Gastrocnemius medialis (tissue), 4 donors: ENCODE data around the gene SPPL2A. TPM values are rescaled to one million over a fixed set of nuclear protein-coding genes. Genes with fewer than 3 reads are reported as not detected.

Experiments
- ATAC-seq, 2 donors: fragments of 150-250 bp; one replicate each; pipeline ENCODE4 v1.9.1; 2016
- DNase-seq, 2 donors: peaks; one replicate each; pipeline ENCODE4 v3.0.0-alpha.2; 2019
- H3K27ac ChIP-seq, 4 donors: fragments of 200-600 bp; sonication (generic); 1 replicate in 1 of 4; 2 replicates in 3 of 4; pipeline ENCODE4 v1.5.1; 2016 to 2018; ENCODE audit warnings: mild to moderate bottlenecking in 2 of 4, moderate library complexity in 1 of 4
- H3K27me3 ChIP-seq, 3 donors: fragments of 200-600 bp; sonication (generic) in 2 of 3; 1 replicate in 1 of 3; 2 replicates in 2 of 3; pipeline versions ENCODE4 v1.5.1 to v1.6.0; 2016 to 2019; ENCODE audit warnings: mild to moderate bottlenecking in 1 of 3, moderate library complexity in 1 of 3
- H3K36me3 ChIP-seq, 2 donors: fragments of 200-600 bp; sonication (generic) in 1 of 2; one replicate each; pipeline ENCODE4 v1.5.1; 2017 to 2018
- H3K4me1 ChIP-seq, 2 donors: fragments of 200-600 bp; sonication (generic) in 1 of 2; one replicate each; pipeline ENCODE4 v1.5.1; 2016 to 2017; ENCODE audit warnings: mild to moderate bottlenecking in 2 of 2
- H3K4me3 ChIP-seq, 4 donors: fragments of 200-600 bp; sonication (generic) in 3 of 4; 1 replicate in 1 of 4; 2 replicates in 3 of 4; pipeline ENCODE4 v1.5.1; 2016 to 2019; ENCODE audit warnings: mild to moderate bottlenecking in 2 of 4
- H3K9me3 ChIP-seq, 3 donors: fragments of 200-600 bp; sonication (generic) in 2 of 3; 1 replicate in 1 of 3; 2 replicates in 2 of 3; pipeline ENCODE4 v1.5.1; 2016 to 2019
- CTCF ChIP-seq, 5 experiments: fragments of 450-650 bp in 3 of 5; fragments of 200-600 bp in 2 of 5; sonication (generic) in 2 of 5; IDR thresholded peaks in 4 of 5; conservative IDR thresholded peaks in 1 of 5; 1 replicate in 4 of 5; 2 replicates in 1 of 5; pipeline ENCODE4 v1.5.1; 2016 to 2019; ENCODE audit warnings: antibody characterized with exemption in 5 of 5, mild to moderate bottlenecking in 3 of 5, moderate library complexity in 3 of 5
- POLR2A ChIP-seq, 2 donors: fragments of 450-650 bp; IDR thresholded peaks; one replicate each; pipeline ENCODE4 v1.6.1; 2017; ENCODE audit warnings: antibody characterized with exemption in 2 of 2, mild to moderate bottlenecking in 2 of 2, moderate library complexity in 2 of 2
- in situ Hi-C, 4 donors: fragments of 200-750 bp; cut with MboI; loops; one replicate each; pipeline versions ENCODE4 v1.15.0 to v1.8.0; 2017; ENCODE audit warnings: low sequenced_read_pairs in 4 of 4
- intact Hi-C: fragments of 100-400 bp; cut with DNase I; formaldehyde crosslinking; loops from one replicate; pipeline ENCODE4 v1.15.1; 2023; ENCODE audit warnings: low total_unique reads
- total RNA-seq, 4 donors: library from RNA; depleted of rRNA; stranded (reverse); fragments of >200 nt; gene quantifications; one replicate each; pipeline versions ENCODE4 v1.1.0 to v1.2.3, GENCODE V29; 2016

SPPL2A gene
- total RNA-seq, 4 donors from 2014 or later = 577 to 774 (median 620) TPM

- Histone ChIP-seq H3K36me3 (no peaks in the 10 kb centered on the region), H3K9me3 (no peaks in the 10 kb centered on the region), H3K4me3 (no peak overlapping the region), H3K27ac (peak overlapping the region; percentile 57 to 84 (median 82)), H3K27me3 (no peaks in the 10 kb centered on the region), H3K4me1 (peaks cover 17 to 21% of the 10 kb centered on the region in 2 donors)
- ATAC-seq (peak in 1 of 2 donors; percentile 35), DNase-seq (no peak)
- intact Hi-C loops (no loop called here), in situ Hi-C loops (no loop called here)
- TF ChIP-seq CTCF (IDR thresholded peaks at IDR 0.05 in 4 of 5, conservative IDR thresholded peaks at IDR 0.05 in 1 of 5) (no peak), POLR2A (IDR thresholded peaks at IDR 0.05) (no peak)
Measured at GRCh38 chr15:50786871-50787270, 21.4 kb upstream of the SPPL2A start.

- in situ Hi-C loops = no loop called here
- intact Hi-C loops = no loop called here
- ATAC-seq = no peak
Measured at GRCh38 chr15:50786438-50786837, 20.9 kb upstream of the SPPL2A start.

GRCh38 chr15:50783895-50784294 lies 18.4 kb upstream of the SPPL2A start:
- DNase-seq = no peak
- Histone ChIP-seq H3K27me3 (no peaks in the 10 kb centered on the region), H3K9me3 (no peaks in the 10 kb centered on the region), H3K4me3 (no peak overlapping the region), H3K36me3 (no peaks in the 10 kb centered on the region), H3K4me1 (peaks cover 24 to 25% of the 10 kb centered on the region in 2 donors), H3K27ac (peak overlapping the region; percentile 49 to 84 (median 70))
- in situ Hi-C loops = no loop called here
- no peak for ATAC-seq
- TF ChIP-seq CTCF (IDR thresholded peaks at IDR 0.05 in 4 of 5, conservative IDR thresholded peaks at IDR 0.05 in 1 of 5) = no peak
- TF ChIP-seq POLR2A (IDR thresholded peaks at IDR 0.05) = no peak
- intact Hi-C loops = no loop called here

More at GRCh38 chr15:50786438-50786837, 20.9 kb upstream of the SPPL2A start:
- no peak overlapping the region for H3K4me3 ChIP-seq
- no peak for DNase-seq
- no peaks in the 10 kb centered on the region for H3K9me3 ChIP-seq
- TF ChIP-seq POLR2A (IDR thresholded peaks at IDR 0.05) = no peak
- TF ChIP-seq CTCF (IDR thresholded peaks at IDR 0.05 in 4 of 5, conservative IDR thresholded peaks at IDR 0.05 in 1 of 5) = no peak
- H3K36me3 ChIP-seq = no peaks in the 10 kb centered on the region
- no peaks in the 10 kb centered on the region for H3K27me3 ChIP-seq
- H3K27ac ChIP-seq = peak overlapping the region; percentile 57 to 84 (median 82)
- peaks cover 19 to 23% of the 10 kb centered on the region in 2 donors for H3K4me1 ChIP-seq

GRCh38 chr15:50783411-50783810 lies 17.9 kb upstream of the SPPL2A start:
- no peak for ATAC-seq
- H3K27me3 ChIP-seq = no peaks in the 10 kb centered on the region
- in situ Hi-C loops (no loop called here), intact Hi-C loops (no loop called here)
- H3K36me3 ChIP-seq = no peaks in the 10 kb centered on the region
- DNase-seq = no peak
- H3K9me3 ChIP-seq = no peaks in the 10 kb centered on the region
- peak overlapping the region; percentile 49 to 84 (median 70) for H3K27ac ChIP-seq
- peaks cover 24 to 25% of the 10 kb centered on the region in 2 donors for H3K4me1 ChIP-seq
- H3K4me3 ChIP-seq = no peak overlapping the region
- TF ChIP-seq CTCF (IDR thresholded peaks at IDR 0.05 in 4 of 5, conservative IDR thresholded peaks at IDR 0.05 in 1 of 5) (no peak), POLR2A (IDR thresholded peaks at IDR 0.05) (no peak)

- in situ Hi-C loops = no loop called here
- Histone ChIP-seq H3K36me3 (no peaks in the 10 kb centered on the region), H3K4me3 (no peak overlapping the region), H3K4me1 (peaks cover 25 to 26% of the 10 kb centered on the region in 2 donors), H3K9me3 (no peaks in the 10 kb centered on the region), H3K27ac (peak overlapping the region; percentile 53 to 85 (median 82)), H3K27me3 (no peaks in the 10 kb centered on the region)
- peak in 1 of 2 donors; percentile 38 for DNase-seq
- peak; percentile 45 to 53 for ATAC-seq
- TF ChIP-seq POLR2A (IDR thresholded peaks at IDR 0.05) (no peak), CTCF (IDR thresholded peaks at IDR 0.05 in 4 of 5, conservative IDR thresholded peaks at IDR 0.05 in 1 of 5) (no peak)
- intact Hi-C loops = no loop called here
Measured at GRCh38 chr15:50778086-50778485, 12.6 kb upstream of the SPPL2A start.
